ENCODE data around the gene STRADA.

Gene STRADA

DNA sequence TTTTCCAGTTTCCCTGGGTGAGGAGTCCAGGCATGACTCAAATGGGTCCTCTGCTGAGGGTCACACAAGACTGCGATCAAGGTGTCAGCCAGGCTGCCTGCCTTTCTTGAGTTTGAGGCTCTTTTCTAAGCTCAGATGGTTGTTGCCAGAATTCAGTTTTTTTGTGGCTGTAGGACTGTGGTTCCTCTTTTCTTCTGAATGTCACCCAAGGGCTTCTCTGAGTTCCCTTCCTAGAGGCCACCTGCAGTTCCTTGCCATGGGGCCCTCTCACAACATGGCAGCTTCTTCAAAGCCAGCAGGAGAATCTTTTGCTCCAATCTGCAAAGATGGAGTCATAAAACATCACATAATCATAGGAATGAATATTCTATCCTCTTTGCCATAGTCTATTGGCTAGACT lies 59.2 kb downstream of the STRADA start:
- DNase-seq: no peak

DNA sequence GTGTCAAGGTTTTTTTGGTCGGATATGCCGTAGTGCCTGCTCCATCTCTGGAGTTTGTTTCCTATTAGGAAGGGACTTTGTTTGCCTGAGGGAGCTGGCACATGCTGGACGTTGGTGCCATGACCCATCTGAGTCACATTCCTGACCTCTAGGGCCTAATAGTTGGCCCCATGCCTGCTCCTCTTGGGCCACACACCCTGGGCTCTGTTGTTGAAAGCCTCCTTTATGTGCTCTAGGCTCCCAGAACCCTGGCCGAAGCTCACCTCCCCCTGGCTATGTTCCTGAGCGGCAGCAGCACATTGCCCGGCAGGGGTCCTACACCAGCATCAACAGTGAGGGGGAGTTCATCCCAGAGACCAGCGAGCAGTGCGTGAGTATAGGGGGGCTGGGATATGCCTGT lies 60.1 kb downstream of the STRADA start:
- DNase-seq: no peak

DNA sequence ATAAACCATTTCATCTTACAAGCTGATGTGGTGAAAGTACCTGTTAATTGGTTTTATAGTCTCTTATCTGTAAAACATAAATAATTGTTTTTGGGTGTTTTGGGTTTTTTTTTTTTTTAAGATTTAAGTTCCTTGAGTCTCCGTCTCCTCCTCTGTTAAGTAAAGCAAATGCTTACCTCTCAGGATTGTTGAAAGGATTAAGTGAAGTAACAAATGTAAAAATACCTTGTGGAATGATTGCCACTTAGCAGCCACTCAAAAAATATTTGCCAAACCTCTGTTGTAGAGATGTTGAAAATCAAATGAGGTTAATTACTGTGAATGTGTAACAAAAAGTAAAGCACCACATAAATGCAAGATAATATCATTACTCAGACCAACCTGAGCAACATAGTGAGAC lies 60.9 kb downstream of the STRADA start:
- no peak for DNase-seq

DNA sequence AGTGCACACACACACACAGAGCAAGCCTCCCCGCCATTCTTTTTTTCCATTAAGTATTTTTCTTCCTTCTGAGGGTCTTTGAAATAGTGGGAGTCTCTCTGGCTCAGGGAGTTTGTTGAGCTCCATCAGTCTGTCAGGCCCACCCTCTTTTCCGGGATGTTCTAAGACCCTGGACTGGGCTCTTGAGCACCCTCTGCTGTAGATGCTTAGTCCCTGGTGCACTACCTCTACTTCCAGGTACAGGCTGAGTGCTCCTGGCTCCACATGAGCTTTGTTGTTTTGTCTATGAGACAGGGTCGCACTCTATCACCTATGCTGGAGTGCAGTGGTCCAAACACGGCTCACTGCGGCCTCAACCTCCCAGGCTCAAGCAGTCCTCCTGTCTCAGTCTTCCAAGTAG lies 62.4 kb downstream of the STRADA start:
- no peak for DNase-seq

DNA sequence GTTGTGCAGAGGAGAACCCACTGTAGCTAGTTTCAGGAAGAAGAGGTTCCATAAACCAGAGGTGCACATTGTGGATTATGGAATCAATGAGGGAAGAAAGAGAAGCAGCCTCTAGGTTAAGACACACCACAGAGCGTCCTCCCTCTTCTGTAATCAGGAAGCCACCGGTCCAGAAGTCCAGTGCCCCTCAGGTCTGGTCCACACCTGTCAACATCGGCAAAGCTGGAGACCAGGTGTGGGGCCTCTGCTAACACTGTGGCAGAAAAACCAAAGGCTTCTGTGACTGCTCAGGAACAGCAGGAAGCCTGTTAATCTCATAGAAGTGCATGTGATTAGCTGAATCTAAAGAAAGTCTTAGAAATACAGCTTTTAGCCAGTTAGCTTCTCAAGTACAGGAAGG lies 65.0 kb downstream of the STRADA start:
- no peak for DNase-seq

DNA sequence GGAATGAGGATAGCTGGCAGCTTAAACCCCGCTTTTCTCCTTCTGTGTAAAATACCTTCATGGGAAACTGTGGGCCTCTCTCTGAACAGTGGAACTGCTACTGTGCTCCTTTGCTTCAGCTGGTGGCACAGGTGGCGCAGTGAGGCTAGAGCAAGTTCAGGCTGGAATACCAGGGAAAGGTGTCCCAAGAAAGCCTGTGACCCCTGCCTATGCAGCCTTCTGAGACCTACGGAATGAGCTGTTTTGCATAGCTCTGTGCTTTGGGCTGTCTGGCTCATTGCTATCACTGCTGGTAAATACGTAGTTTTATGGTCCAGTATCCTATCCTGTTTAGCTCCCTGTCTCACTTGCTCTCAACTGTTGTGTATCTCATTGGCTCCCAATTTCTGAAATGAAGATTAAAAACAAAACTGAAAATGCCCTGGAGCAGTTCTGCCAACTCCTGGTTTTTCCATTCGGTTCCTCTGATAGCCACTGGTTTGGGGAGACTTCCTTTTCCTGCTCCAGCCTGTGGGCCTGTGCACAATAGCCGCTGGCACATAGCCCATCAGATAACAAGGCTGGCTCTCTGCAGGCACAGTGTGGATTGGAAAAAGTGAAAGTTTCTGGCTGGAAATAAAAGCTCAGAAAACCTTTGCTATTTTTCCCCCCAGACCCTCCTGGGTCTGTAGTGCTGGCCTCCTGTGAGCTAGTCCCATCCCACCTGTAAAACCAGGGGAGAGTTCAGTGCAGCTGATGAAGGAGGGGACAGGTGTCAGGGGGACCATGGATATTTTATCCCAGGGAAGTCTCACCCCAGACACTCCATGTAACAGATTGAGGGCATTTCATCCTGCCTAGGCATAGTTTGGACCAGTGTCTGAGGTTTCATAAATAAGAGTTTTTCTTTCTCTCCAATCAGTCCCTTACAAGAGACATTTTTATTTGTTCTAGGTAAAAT lies 65.7 kb downstream of the STRADA start:
- DNase-seq: no peak

DNA sequence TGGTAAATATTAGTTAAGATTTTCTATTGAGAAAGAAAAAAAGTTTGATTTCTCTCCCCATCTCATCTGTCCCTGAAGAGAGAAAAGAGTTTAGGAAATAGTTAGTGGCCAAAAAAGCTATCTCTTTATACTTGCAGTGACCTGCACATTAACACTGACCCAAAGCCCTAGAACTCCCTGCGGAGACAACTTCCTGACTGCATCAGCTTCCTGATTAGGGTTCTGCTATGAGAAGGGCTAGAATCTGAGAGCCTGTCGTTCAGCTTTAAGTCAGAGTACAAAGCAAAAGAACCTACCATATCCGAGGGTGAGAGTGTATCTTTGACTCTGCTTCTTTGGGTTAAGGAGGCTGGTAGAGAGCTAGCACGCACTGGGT lies 66.4 kb downstream of the STRADA start:
- no peak for DNase-seq

DNA sequence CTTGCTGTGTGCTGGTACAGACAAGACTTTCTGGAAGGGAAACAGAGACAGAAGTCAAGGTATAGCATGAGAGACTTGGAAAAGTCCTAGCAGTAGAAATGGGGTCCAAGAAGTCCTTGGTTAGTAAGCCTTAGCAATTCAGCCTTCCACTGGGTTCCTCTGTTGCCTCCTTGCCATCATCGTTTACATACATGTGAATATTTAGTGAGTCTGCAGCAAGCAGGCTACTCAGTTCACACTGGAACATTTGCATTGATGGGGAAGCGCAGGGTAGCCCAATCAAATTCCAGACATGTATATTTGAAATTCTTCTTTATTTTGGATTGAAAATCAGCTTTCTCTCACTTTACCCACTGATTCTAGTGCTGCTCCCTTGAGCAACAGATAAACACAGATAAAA lies 68.7 kb downstream of the STRADA start:
- no peak for DNase-seq

DNA sequence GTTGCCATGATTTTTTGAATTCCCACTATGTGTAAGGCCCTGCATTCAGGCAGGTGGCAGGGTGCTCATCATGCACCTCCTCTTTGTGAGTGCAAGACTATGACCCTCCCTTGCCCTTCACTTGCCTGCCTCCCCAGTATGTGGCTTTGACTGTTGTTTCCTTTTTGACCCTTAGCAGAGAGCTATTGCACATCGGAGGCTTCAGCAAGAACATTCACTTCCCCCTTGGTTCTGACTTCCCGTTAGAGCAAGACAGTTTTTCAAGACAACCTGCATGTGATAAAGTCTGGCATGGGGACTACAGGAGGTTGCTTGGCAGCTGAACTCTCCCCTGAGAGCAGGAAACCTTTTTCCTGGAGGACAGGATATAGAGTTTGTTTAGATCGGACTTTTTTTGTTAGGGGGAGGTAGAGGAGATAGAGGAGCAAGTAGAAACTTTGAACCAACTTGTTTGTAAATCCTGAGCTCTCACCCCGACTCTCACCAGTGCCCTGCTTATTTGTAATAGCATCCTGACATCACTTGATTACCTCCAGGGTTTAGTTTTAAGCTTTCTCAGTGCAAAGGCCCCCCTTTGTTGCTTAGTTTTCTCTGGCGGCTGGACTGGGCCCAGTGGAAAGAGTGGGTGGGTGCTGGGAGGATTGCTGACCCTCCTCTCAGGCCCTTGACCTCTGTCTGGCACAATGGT lies 75.9 kb downstream of the STRADA start:
- no peak for DNase-seq

DNA sequence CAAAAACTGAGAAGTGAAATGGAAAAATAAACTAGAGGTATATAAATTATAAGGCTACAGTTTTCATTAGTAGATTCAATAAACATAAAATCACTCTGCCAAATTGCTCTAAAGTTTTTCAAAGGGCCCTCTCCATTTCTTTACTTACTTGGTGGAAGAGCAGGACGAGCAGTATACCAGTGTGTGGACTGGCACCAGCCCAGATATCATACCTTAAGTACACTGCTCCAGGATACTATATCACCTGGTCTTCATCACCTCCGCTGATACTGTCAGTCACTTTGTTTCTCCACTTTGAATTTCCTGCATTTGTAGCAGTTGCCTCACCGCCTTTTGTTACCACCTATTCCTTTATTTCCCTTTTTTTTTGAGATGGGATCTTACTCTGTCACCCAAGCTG lies 81.7 kb downstream of the STRADA start:
- no peak for DNase-seq

DNA sequence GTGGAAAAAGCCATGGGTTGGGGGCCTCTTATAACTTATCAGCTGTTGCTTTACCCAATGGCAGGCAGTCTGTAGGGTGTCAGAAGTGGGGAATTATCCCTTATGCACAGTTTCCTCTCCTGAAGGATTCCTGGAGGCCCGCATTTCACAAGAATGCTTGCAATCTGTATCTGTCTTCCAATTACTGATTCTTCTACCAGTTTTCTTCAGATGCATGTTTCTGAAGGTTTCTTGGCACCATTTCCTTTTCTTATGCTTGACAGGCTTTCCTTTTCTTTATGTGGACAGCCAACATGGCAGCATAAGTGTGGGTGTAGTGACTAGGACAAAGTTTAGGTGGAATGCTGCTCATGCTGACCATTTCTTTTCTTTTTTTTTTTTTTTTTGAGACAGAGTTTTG lies 83.2 kb downstream of the STRADA start:
- no peak for DNase-seq

DNA sequence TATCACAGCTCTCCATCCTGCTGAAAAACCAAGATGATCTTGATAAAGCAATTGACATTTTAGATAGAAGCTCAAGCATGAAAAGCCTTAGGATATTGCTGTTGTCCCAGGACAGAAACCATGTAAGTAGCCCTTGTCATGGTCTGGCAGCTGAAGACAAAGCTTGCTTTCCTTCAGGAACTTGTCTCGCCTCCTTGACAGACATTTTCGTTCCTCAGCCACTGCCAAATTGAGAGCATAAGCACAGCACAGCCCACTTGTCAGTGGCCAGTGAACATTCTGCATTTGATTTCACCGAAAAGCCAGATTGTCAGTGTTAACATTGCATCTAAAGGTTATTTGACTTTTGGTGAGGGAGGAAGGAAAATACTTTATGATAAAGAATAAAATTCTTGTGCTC lies 83.8 kb downstream of the STRADA start:
- no peak for DNase-seq

DNA sequence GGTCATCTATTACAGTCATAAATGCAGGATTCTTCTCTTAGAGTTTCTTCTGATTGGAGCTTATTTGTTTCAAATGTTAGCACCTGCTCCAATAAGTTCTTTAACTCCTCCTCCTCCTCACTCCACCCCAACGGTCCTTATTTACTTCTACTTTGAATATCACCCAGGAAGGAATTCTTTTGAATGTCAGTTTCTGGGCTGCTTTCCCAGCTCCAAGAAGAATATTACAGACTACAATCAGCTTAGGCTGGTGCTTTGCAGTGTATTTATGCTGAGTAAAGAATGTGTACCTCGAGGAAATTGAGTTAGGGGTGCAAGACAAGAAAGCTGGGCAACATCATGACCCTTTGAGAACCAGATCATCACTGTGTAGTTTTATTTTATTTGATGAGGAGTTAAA lies 88.5 kb downstream of the STRADA start:
- no peak for DNase-seq
